ENCODE results near the gene HCFC1R1.
"Not testable (repeated sequence)": the region's sequence is repeated elsewhere in the genome, so short reads cannot be mapped to it uniquely, and the experiment has no call there.

Gene HCFC1R1, protein sequence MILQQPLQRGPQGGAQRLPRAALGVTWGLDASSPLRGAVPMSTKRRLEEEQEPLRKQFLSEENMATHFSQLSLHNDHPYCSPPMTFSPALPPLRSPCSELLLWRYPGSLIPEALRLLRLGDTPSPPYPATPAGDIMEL

GRCh38 chr16:3023669-3024478 lies at the start of gene HCFC1R1, which contains the start of gene THOC6:
Gene HCFC1R1 (minus strand): TSS chr16:3023942. CDS start chr16:3023941, 1 bp downstream.
Gene THOC6 (plus strand): TSS chr16:3024035. CDS start chr16:3024327, 292 bp downstream.
- TF ChIP-seq CTCF (IDR thresholded peaks at IDR 0.05; ENCODE audit: control insufficient read depth, insufficient read depth, low read depth, low read length, missing control alignments), result no peak
- peak within 1 kb of the TSS; percentile 62 for H3K4me3 ChIP-seq (ENCODE audit: control insufficient read depth, low read depth, low read length)
- peak; percentile 90 for DNase-seq (ENCODE audit: low read depth)

DNA sequence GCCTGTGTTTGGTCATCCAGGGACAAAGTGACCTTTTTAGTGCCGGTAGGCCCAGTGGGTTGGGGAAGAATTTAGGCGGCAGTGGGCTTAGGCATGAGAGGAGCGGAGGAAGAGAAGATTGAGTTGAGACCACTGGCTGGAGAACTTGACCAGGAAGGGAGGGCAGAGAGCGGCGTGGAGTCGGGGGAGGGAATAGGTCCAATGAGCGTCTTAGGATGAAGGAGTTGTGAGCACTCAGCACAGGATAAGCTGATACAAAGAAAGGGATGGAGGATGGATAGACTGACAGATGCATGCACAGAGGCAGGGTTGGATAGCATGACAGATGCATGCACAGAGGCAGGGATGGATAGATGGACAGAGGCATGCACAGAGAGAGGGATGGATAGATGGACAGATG lies 49.7 kb upstream of the HCFC1R1 start:
- no peak overlapping the region for H3K4me3 ChIP-seq (ENCODE audit: control insufficient read depth, low read depth, low read length)
- no peak for DNase-seq (ENCODE audit: low read depth)
- no peak for TF ChIP-seq CTCF (IDR thresholded peaks at IDR 0.05; ENCODE audit: control insufficient read depth, insufficient read depth, low read depth, low read length, missing control alignments)

- not testable (repeated sequence) for H3K4me3 ChIP-seq (ENCODE audit: control insufficient read depth, low read depth, low read length); DNase-seq (ENCODE audit: low read depth)
Measured at GRCh38 chr16:3072576-3073263, 49.0 kb upstream of the HCFC1R1 start.

DNA sequence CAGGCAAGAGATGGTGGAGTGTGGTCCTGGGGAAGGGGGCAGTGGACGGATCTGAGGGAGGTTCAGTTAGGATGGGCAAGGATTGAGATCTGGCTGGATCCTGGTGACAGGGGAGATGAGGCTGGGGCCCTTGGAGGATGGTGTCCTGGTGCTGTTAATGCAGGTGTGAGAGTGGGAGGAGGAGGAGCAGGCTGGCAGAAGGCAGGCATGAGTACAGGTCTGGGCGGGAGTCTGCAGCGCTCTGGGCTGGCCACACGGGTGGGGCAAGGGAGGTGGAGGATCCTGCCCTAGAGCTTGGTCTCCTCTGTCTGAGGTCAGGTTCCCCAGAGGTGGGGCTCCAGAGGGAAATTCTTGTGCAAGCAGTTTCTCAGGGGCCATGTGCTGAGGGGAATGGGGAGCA lies 48.4 kb upstream of the HCFC1R1 start:
- not testable (repeated sequence) for DNase-seq (ENCODE audit: low read depth); H3K4me3 ChIP-seq (ENCODE audit: control insufficient read depth, low read depth, low read length)

DNA sequence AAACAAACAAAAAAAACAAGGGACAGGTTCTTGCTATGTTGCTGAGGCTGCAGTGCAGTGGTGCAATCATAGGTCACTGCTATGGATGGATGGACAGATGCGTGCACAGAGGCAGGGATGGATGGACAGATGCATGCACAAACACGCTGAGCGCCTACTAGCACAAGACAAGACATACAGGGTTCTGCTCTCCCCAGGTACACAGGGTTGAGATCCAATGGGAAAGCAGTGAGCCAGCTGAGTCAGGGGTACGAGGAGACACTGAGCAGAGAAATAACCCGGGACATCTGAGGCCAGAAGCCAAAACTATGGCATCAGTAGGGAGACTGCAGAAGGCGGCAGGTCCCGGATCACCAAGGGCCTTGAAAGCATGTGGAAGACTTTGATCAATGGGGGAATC lies 47.9 kb upstream of the HCFC1R1 start:
- no peak for TF ChIP-seq CTCF (IDR thresholded peaks at IDR 0.05; ENCODE audit: control insufficient read depth, insufficient read depth, low read depth, low read length, missing control alignments)
- DNase-seq (ENCODE audit: low read depth), result no peak
- H3K4me3 ChIP-seq (ENCODE audit: control insufficient read depth, low read depth, low read length), result no peak overlapping the region

DNA sequence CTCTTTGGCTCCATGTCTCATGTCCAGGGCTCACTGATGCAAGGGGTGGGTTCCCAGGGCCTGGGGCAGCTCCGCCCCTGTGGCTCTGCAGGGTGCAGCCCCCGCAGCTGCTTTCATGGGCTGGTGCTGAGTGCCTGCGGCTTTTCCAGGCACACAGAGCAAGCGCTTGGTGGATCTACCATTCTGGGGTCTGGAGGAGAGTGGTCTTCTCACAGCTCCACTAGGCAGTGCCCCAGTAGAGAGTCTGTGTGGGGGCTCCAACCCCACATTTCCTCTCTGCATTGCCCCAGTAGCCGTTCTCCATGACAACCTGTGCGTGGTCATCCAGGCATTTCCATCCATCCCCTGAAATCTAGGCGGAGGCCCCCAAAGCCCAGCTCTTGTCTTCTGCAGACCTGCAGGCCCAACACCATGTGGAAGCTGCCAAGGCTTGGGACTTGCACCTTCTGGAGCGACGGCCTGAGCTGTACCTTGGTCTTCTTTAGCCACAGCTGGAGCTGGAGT lies 46.9 kb upstream of the HCFC1R1 start:
- TF ChIP-seq CTCF (IDR thresholded peaks at IDR 0.05; ENCODE audit: control insufficient read depth, insufficient read depth, low read depth, low read length, missing control alignments), result no peak
- no peak overlapping the region for H3K4me3 ChIP-seq (ENCODE audit: control insufficient read depth, low read depth, low read length)
- DNase-seq (ENCODE audit: low read depth), result no peak

DNA sequence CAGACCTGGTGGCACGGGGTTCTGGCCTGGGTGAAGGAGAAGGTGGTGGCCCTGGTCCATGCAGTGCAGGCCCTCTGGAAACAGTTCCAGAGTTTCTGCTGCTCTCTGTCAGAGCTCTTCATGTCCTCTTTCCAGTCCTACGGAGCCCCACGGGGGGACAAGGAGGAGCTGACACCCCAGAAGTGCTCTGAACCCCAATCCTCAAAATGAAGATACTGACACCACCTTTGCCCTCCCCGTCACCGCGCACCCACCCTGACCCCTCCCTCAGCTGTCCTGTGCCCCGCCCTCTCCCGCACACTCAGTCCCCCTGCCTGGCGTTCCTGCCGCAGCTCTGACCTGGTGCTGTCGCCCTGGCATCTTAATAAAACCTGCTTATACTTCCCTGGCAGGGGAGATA lies 45.4 kb upstream of the HCFC1R1 start:
- DNase-seq (ENCODE audit: low read depth); H3K4me3 ChIP-seq (ENCODE audit: control insufficient read depth, low read depth, low read length): not testable (repeated sequence)

DNA sequence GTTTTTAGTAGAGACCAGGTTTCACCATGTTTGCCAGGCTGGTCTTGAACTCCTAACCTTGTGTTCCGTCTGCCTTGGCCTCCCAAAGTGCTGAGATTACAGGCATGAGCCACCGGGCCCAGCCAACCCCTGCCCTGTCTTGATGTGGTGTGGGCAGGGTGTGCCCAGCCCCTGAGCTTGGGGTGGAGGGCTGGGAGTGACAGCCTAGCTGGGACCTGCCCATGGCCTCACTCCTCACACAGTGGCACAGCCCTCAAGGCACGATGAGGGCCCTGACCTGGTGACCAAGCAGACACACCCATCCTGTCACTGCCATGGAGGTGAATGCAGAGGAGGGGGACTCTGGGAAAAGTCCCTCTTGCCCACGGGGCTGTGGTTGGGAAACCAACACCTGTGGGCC lies 44.7 kb upstream of the HCFC1R1 start:
- TF ChIP-seq CTCF (IDR thresholded peaks at IDR 0.05; ENCODE audit: control insufficient read depth, insufficient read depth, low read depth, low read length, missing control alignments), result no peak
- H3K4me3 ChIP-seq (ENCODE audit: control insufficient read depth, low read depth, low read length), result no peak overlapping the region
- DNase-seq (ENCODE audit: low read depth), result no peak

All from AG09309 (cell line).